ENCODE data around the gene MMAB. TPM values are rescaled to one million over a fixed set of nuclear protein-coding genes. Genes with fewer than 3 reads are reported as not detected.

Gene MMAB
- polyA plus RNA-seq, result 10 to 100 TPM; 31.4 to 52.3 (median 37.1) TPM

GRCh38 chr12:109573029-109573913 is at the start of gene MMAB, which contains the start of gene MVK:
TSS of gene MMAB (minus strand) at chr12:109573504. CDS start at chr12:109573480, 24 bp downstream.
TSS of gene MVK (plus strand) at chr12:109573794. CDS start at chr12:109574823, 1,029 bp downstream.
- WGBS, 3 donors, result 0 to 1% (median 1%) methylated on average over 65 to 74 of the region's 74 CpGs
- H3K27ac ChIP-seq (ENCODE audit: low read depth, low read length), result peak within 1 kb of the TSS; percentile 7

DNA sequence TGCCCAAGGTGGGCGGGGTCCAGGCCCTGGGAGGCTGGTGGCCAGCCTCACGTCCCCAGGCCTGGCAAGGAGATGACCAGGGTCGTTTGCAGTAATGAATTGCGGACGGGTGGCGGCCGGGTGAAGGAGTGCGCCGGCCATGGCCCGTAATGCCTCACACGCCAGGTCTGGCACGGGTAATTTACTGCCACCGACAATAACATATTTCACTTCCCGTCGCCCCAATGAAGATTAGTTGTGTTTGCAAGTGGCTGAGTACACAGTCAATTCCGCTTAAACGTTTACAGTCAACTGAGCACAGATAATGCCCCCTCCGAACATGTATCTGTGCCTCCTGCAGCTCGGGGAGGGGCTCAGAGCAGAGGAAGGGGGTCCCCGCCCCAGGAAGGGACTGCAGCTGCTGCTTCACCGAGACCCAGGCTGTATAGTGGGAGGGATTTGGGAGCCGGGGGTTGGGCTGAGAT is 48.6 kb upstream of the MMAB start:
- H3K27ac ChIP-seq (ENCODE audit: low read depth, low read length), result no peak overlapping the region

DNA sequence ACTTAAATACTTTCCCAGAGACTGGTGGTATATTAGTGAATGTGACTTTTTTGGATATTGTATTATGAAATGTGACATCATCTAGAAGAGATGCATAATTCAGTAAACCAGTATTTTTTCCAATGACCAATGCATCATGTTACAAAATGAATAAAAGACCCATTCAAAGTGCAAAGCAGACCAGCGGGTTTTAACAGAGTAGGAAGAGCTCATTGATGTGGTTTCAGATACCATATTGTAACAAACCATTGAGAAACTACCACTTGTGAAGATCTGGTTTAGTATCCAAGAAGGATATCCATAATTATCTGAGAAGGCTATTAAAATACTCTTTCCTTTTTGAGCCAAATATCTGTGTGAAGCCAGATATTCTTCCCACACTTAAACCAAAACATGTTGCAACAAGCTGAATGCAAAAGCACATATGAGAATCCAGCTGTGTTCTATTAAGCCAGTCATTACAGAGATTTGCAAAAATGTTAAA is 47.9 kb upstream of the MMAB start:
- H3K27ac ChIP-seq (ENCODE audit: low read depth, low read length), result no peak overlapping the region

More for the DNA sequence above, 48.6 kb upstream of the MMAB start:
- WGBS, 3 donors, result 16 to 27% (median 24%) methylated on average over 22 of the region's 22 CpGs

DNA sequence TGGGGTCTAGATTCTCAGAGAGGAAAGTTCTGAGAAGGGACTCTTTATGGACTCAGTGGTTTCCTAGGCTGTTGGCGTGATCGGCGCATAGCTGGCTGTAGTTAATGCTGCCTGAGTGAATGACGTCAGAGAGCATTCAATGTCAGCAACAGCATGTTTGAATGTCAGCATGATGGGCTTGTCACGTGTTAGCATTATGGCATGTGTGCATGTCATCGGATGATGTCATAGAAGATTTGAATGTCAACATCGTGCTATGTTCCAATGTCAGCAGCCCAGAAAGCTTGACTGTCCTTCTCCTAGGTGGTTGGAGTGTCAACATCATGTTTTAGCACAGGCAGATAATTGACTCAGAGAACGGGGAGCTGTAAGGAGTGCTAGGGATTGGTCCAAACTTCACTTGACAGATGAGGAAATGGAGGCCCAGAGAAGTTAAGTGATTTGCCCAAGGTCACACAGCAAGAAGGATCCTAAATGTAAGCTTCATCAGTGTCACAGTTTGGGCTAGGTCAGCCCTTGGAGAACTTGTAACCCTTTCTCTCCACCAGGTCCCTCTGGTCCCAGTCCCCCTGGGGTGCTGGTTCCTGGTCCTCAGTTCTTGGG is 45.8 kb upstream of the MMAB start:
- WGBS, 3 donors, result 89 to 90% (median 89%) methylated on average over 8 of the region's 8 CpGs
- H3K27ac ChIP-seq (ENCODE audit: low read depth, low read length), result no peak overlapping the region

More for the DNA sequence above, 47.9 kb upstream of the MMAB start:
- 29 to 70% (median 62%) methylated on average over 1 of the region's 1 CpG for WGBS, 3 donors

DNA sequence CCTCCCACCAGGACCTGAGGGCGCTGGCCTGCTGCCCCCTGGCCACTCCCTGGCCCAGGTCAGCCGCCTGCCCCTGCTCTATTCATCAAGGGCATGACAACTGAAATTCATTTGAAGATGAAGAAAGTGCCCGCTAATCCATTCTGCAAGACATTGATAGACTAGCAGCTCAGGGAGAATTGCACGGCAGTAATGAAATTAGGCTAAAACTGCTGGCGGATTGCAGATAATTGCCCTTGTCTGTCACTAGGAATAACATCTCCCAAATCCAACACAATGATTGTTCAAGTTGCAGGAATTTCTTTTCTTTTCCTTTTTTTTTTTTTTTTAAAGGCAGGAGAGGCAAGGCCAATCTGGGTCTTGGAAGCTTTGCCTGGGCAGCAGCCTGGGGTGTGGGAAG is 44.8 kb upstream of the MMAB start:
- WGBS, 3 donors, result 80 to 89% (median 88%) methylated on average over 5 of the region's 5 CpGs
- no peak overlapping the region for H3K27ac ChIP-seq (ENCODE audit: low read depth, low read length)

DNA sequence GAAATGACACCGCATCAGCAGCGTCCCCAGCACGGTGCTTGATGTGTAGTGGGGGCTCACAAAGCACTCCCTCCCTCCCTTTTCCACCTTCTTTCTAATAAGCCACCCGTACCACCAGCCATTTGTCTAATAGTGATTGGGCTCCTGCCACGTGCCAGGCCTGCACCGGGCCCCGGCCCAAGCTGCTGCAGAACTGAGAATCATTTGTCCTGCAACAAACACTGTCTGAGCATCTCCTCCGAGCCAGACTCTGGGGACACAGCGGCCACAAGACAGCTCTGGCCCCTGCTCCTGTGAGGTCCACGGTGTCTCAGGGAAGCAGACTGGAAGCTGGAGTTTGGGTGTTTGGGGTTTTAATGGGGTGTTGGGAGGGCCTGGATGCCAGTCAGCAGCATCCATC is 44.2 kb upstream of the MMAB start:
- no peak overlapping the region for H3K27ac ChIP-seq (ENCODE audit: low read depth, low read length)
- 63 to 75% (median 72%) methylated on average over 10 of the region's 10 CpGs for WGBS, 3 donors

- no peak overlapping the region for H3K27ac ChIP-seq (ENCODE audit: low read depth, low read length)
- 19 to 60% (median 50%) methylated on average over 14 of the region's 14 CpGs for WGBS, 3 donors
Observed at GRCh38 chr12:109615556-109616229, 42.4 kb upstream of the MMAB start.

GRCh38 chr12:109613649-109614455 is 40.5 kb upstream of the MMAB start:
- H3K27ac ChIP-seq (ENCODE audit: low read depth, low read length), result no peak overlapping the region
- WGBS, 3 donors, result 44 to 55% (median 52%) methylated on average over 26 of the region's 26 CpGs

- 48 to 61% (median 51%) methylated on average over 5 of the region's 5 CpGs for WGBS, 3 donors
- H3K27ac ChIP-seq (ENCODE audit: low read depth, low read length), result no peak overlapping the region
Observed at GRCh38 chr12:109612975-109613502, 39.7 kb upstream of the MMAB start.

DNA sequence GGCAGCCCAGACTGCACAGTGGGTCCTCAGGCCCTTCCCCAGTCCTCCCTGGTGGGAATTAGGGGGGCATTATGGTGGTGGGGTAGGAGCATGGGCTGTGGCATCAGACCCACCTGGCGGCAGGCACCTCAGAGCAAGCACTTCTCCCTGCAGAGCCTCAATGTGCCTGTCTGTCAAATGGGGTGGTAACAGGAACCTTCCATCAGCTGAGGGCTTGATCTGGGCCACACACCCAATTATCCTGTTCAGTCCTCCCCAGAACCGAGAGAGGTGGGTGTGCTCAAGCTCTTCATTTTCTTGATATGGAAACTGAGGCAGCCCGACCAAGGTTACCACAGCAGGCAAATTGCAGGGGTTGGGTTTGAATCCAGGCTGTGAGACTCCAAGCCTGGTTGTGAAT is 38.7 kb upstream of the MMAB start:
- 81 to 94% (median 86%) methylated on average over 3 of the region's 3 CpGs for WGBS, 3 donors
- no peak overlapping the region for H3K27ac ChIP-seq (ENCODE audit: low read depth, low read length)

DNA sequence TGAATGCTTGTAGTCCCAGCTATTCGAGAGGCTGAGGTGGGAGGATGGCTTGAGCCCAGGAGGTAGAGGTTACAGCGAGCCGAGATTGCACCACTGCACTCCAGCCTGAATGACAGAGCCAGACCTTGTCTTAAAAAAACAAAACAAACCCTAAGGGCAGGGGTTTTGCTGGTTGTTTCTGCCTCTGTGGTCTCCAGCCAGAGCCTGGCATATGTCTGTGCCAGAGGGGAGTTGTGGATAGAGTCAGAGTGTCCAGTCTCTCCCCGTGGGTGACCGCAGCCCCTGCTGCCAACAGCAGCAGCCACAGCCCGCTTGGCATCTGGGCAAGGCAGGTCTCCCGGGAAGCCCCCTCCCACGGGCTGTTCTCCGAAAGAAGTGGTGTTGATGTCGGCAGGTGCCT is 37.9 kb upstream of the MMAB start:
- WGBS, 3 donors, result 57 to 76% (median 64%) methylated on average over 10 of the region's 10 CpGs

DNA sequence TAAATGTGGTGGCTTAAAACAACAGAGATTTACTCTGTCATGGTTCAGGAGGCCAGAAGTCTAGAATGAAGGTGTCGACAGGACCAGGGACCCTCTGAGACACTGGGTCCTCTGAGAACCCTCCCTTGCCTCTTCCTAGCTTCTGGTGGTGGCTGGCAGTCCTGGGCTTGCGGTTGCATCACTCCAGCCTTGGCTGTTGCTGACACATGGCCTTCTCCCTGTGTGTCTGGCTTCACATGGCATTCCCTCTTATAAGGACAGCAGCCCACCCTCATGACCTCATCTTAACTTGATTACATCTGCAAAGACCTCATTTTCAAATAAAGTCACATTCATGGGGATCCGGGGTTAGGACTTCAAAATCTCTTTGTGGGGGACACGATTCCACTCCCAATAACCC is 37.2 kb upstream of the MMAB start:
- H3K27ac ChIP-seq (ENCODE audit: low read depth, low read length), result no peak overlapping the region
- 87 to 93% (median 89%) methylated on average over 4 of the region's 4 CpGs for WGBS, 3 donors

More for the DNA sequence above, 37.9 kb upstream of the MMAB start:
- H3K27ac ChIP-seq (ENCODE audit: low read depth, low read length), result no peak overlapping the region

- 48 to 63% (median 61%) methylated on average over 2 of the region's 2 CpGs for WGBS, 3 donors
Observed at GRCh38 chr12:109609342-109609741, 36.0 kb upstream of the MMAB start.

DNA sequence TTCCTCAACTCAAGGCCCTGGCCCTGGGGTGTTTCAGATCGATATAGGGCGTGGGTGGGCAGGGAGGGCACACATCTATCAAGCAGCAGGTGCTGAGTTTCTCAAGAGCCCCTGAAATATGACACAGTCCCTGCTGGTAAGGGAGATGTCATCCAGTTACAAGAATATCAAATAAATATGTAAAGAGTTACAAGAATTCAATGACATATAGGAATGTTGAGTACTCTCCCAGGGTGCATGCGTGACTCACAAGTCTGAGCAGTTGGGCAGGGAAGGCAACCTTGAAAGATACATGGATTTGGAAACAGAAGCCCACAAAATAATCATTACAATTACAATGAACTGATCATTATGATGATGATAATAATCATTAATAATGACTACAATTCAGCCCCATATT is 35.5 kb upstream of the MMAB start:
- 75 to 93% (median 91%) methylated on average over 3 of the region's 3 CpGs for WGBS, 3 donors
- H3K27ac ChIP-seq (ENCODE audit: low read depth, low read length), result no peak overlapping the region

More at GRCh38 chr12:109609342-109609741, 36.0 kb upstream of the MMAB start:
- H3K27ac ChIP-seq (ENCODE audit: low read depth, low read length), result no peak overlapping the region

GRCh38 chr12:109608270-109608669 is 35.0 kb upstream of the MMAB start:
- WGBS, 3 donors, result 64 to 87% (median 86%) methylated on average over 4 of the region's 4 CpGs

DNA sequence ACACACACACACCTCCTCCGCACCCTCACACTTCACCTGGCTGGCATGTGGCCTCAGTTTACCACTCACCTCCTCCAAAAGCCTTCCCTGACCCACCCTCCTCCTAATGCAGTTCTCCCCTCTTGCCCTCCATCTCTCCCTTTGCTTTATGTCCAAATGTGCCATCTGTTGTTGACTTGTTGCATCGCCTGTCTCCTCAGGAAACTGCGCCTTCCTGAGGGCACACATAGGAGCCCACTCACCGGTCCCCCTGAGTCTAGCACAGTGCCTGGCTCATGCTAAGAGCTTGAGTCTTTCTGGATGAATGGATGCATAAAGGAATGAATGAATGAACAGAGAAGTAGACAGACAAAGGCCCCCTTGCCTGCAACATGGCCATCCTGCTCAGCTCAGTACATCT is 34.3 kb upstream of the MMAB start:
- H3K27ac ChIP-seq (ENCODE audit: low read depth, low read length), result no peak overlapping the region
- 79 to 95% (median 85%) methylated on average over 4 of the region's 4 CpGs for WGBS, 3 donors

More at GRCh38 chr12:109608270-109608669, 35.0 kb upstream of the MMAB start:
- no peak overlapping the region for H3K27ac ChIP-seq (ENCODE audit: low read depth, low read length)

GRCh38 chr12:109606320-109607028 is 33.2 kb upstream of the MMAB start:
- H3K27ac ChIP-seq (ENCODE audit: low read depth, low read length), result no peak overlapping the region
- WGBS, 3 donors, result 26 to 36% (median 34%) methylated on average over 22 to 30 of the region's 30 CpGs

Measured in adipose tissue (tissue), 3 donors.